NCI-H2196 treated with DMSO at 0.1 percent for 48 hours (cell line): ENCODE results near the gene BFSP1.

Source experiments
- DNase-seq: peaks from one replicate; lab custom pipeline; 2025; ENCODE audit not compliant: unreplicated experiment; lab: John Stamatoyannopoulos, UW

BFSP1 gene

DNA sequence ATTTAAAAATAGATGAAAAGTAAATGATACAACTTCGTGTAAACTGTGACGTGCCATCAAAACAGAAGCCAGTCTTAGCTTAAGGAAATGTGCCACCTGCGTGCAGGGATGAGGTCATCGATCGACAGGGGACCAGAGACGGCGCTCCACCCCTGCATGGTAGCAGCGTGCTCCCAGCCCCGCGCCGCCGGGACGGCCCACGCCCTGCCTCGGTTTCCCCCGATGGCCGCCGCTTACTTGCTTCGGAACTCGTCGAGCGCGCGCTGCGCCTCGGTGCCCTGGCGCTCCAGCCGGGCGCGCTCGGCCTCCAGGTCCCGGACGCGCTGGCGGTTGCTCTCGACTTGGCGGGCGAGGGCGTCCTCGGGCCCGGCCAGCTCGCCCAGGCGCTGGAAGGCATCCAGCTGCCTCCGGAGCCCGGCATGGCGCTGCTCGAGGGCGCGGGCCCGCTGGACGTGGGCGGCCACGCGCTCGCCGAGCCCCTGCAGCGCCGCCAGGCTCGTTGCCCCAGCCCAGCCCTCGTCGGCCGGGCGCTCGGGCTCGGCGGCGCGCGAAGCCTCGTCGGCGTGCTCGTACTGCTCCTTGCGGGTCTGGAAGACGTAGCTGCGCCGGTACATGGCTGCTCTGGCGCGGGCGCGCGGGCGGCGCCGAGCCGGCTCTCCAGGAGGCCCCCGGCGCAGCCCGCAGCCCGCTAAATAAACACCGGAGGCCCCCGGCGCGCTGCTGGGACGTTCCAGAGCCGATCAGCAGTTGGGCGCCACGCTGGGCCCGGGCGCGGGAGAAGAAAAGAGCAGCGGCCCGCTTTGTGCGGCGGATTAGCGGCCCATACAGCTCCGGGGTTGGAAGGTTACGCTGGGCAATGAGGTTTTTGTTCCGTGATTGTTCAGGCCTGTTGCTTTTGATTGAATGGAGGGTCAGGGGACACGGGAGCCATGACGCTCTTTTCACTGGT is at the start of gene BFSP1:
BFSP1 (minus strand) TSS at position 664 of the 949 bp plus-strand sequence; CDS start at position 614, 50 bp downstream.
- peak; percentile 62 for DNase-seq

DNA sequence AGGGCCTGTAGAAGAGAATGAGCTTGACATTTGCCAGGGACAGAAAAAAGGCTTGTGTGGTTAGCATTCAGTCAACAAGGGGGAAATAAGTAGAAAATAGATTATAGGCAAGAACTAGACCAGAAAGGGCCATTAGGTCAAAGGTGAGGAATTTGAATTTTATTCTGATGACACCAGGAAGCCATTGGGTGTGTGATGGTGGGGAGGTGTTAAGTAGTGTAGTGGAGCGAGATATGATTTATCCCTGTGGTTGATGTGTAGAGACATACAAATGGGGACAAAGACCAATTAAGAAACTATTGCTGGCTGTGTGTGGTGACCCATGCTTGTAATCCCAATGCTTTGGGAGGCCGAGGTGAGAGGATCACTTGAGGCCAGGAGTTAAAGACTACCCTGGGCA is 49.7 kb upstream of the BFSP1 start:
- DNase-seq: no peak

- no peak for DNase-seq
Observed at GRCh38 chr20:17579369-17580039, 48.3 kb upstream of the BFSP1 start.

DNA sequence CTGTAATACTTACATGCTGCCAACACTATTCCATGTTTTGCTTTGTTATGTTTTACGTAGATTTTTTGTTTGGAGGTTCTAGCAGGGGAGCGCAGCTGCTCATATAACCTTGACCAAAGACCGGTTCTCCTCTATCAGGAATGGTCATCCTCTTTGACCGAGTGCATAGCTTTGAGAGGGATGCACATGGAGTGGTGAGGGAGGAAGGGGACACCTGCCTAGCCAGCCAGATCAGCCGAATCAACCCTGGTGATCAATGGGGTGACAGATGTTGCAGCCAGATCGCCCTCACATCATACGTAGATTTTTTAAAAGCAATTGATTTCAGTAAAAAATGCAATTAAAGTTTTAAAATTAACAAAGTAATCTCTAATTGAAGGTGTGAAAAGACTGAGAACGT is 45.0 kb upstream of the BFSP1 start:
- no peak for DNase-seq

GRCh38 chr20:17573463-17573862 is 42.3 kb upstream of the BFSP1 start:
- no peak for DNase-seq

DNA sequence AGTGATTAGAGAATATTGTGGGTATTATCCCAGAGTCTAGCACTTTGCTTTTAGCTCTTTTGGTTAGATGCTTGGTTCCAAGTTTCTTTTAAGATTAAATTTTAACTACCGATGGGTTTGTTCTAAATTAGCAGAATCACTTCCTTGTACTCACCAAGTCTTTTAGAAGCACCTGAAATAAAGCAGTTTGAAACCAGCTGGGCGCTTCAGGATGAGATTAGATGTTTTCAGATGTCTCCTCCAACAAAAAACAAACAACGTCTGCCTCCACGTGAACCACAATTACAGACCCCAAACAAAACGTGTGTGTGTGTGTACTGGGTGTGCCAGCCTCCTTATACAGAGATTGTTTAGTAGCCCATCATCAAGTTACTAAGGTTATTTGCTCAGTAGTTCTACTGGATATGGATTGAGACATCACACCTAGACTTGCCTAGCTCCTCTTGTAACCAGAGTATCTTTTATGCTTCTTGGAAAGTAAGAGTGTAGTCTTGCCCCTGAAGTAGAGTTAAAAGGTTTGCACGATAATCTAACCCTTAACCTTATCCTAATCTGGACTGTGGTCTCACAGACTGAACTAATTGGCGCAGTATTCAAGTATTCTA is 41.0 kb upstream of the BFSP1 start:
- DNase-seq: no peak

DNA sequence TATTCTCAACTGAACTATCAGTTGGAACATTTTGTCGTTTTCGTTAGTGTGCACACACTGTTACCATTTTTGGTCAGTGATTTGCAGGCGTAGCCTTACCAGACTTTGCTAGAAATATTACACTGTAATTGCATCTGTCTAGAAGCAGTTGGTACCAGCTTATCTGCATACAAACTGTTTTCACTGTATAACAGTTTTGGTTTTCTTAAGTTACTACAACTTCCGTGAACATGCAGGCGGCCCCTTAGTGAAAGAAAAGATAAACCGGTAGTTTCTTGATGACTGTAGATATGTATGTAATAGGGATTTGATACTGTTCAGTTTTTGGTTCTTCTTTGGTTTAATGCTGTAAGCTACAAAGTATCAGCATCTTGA is 40.0 kb upstream of the BFSP1 start:
- DNase-seq: no peak

GRCh38 chr20:17570347-17571152 is 39.4 kb upstream of the BFSP1 start:
- DNase-seq: peak; percentile 13

- peak; percentile 90 for DNase-seq
Observed at GRCh38 chr20:17569616-17570346, 38.6 kb upstream of the BFSP1 start, which contains the start of gene DSTN. Gene DSTN, plus strand, starts transcription at chr20:17570075. Its CDS starts 134 bp downstream, at chr20:17570209.

DNA sequence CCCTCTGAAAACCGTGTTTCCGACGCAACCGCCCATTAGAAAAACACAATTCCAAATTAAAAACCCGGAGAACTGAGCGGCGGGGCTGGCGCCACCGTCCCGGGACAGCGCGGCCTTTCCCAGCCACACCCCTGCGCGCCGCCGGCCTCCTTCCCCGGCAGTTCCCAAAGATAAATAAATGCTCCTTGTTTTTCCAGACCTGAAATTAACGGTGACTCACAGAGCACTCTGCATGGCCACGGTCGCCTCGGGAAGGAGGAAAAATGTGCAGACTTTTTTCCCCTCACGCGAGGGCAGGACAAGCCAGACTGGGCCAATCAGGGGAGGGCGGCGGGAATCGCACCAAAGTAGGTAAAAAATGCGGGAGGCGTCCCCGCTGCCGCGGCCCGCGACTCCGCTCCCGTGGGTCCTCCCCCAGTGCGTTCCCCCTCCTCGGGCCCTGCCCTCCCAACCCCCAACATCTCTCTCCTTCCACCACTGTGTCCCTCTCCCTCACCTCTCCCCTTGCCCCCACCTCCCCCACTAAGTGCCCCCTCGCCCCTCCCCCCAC is 37.9 kb upstream of the BFSP1 start:
- peak; percentile 18 for DNase-seq

- no peak for DNase-seq
Observed at GRCh38 chr20:17568045-17568788, 37.0 kb upstream of the BFSP1 start.

DNA sequence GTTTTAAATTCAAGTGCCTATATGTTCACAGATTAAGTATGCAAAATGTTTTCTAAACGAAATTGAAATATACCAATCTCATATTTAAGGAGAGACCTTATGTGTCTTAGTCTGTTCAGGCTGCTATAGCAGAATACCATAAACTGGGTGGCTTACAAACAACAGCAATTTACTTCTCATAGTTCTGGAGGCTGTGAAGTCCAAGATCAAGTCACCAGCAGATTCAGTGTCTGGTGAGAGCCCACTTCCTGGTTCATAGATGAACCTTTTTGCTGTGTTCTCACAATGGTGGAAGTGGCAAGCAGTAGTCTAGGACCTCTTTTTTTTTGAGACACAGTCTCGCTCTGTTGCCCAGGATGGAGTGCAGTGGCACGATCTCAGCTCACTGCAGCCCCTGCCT is 35.2 kb upstream of the BFSP1 start:
- no peak for DNase-seq

DNA sequence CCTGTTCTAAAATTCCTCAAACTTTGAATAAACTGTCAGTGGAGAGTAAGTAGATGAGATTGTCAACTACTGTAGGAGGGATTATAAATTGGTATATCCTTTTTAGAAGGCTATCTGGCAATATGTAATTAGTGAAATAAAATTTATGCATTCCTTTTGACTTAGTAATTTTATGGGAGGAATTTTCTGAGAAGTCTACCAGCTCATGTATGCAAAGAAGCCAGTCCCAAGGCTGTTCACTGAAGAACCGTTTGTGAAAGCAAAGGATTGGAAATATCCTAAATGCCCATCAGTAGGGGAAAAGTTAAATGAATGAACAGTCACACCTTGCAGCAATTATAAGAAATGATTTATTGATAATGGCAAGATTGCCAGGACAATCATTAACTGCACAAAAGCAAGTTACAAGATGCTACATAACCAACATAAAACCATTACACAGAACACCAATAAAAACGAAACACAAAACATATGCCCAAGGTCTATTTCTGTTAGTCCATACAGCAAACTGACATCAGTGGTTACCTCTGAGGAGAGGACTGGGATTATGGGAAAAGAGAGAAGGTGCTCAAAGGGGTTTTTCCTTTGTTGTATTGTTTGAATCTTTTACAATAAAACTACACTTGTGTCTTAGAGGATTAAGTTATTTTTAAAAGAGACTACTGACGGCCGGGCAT is 34.1 kb upstream of the BFSP1 start:
- no peak for DNase-seq

- DNase-seq: no peak
Observed at GRCh38 chr20:17562804-17563305, 31.7 kb upstream of the BFSP1 start.

DNA sequence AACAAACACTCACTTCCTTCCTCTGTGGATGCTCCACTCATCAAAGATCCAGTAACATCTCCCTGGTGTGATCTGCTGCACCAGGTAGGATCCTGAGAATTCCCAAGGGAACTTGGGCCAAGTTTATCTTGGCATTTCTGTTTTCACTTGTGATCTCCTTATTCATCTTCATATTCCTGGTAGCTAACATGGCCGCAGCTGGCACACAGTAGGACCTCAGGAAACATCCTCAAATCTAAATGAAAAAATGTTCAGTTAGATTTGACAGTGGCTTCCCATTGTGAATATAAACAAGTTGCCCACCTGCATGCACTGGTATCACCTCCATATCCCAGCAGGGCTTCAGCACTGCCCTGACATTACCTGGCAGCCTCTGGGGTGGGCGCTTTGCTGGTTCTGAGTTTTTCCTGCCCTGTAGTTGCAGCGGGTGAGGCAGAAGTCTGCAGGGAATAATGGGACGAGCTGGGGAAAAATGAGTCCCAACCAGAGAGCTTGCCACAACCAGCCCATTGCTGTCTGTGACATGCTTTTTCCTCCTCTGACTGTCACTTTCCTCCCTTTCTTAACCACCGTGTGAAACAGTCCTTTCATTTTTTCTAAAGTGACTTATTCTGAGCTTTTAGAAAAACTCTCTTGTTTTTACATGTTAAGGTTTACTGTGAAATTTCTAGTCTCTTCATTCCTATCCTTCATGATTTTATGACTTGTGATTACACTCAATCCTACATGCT is 29.3 kb upstream of the BFSP1 start:
- DNase-seq: no peak

- DNase-seq: no peak
Observed at GRCh38 chr20:17559338-17559737, 28.2 kb upstream of the BFSP1 start.

- DNase-seq: no peak
Observed at GRCh38 chr20:17558941-17559304, 27.7 kb upstream of the BFSP1 start.
